GF-D8 (cell line): ENCODE results near the gene WFDC1.

Experiments
- DNase-seq: peaks from one replicate; lab custom pipeline; 2025; lab: John Stamatoyannopoulos, UW

Gene WFDC1

GRCh38 chr16:84378099-84378498, 83.4 kb downstream of the WFDC1 start:
- no peak for DNase-seq

GRCh38 chr16:84378567-84378966, 83.9 kb downstream of the WFDC1 start:
- no peak for DNase-seq

DNA sequence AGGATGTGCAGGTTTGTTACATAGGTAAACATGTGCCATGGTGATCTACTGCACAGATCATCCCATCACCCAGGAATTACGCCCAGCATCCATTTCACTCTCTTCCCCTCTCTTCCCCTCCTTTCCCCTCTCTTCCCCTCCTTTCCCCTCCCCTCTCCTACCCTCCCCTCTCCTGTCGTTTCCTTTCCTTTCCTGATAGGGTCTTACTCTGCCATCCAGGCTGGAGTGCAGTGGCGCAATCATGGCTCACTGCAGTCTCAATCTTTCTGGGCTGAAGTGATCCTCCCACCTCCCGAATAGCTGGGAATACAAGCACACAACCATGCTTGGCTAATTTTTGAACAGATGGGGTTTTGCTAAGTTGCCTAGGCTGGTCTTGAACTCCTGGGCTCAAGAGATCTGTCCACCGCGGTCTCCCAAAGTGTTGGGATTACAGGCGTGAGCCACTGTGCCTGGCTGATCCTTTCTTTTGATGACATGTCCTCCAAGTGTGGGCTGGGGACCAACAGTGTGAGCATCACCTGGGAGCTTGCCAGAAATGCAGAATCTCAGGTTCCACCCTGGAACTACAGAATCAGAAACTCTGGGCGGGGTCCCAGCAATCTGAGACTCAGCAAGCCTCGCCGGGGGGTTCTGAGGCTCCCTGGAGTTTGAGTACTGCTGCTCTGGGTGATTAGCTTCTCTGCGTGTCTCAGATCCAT, 84.5 kb downstream of the WFDC1 start:
- no peak for DNase-seq
